PC-9 (cell line): ENCODE data around the gene CAB39L.

Experiments used
- CTCF ChIP-seq: fragments of 200-600 bp; sonication (generic); conservative IDR thresholded peaks from 2 replicates; pipeline ENCODE4 v1.6.1; 2017; ENCODE audit warnings: mixed run types, antibody characterized with exemption, mild to moderate bottlenecking, moderate library complexity
- EZH2 ChIP-seq: fragments of 200-600 bp; sonication (generic); IDR thresholded peaks from 2 replicates; pipeline ENCODE4 v1.8.0; 2017; ENCODE audit warnings: antibody characterized with exemption, low read depth

GRCh38 chr13:49347650-49348385, 96.0 kb downstream of the CAB39L start:
- TF ChIP-seq CTCF (no peak), EZH2 (no peak)
